OCI-M1 (cell line): ENCODE measurements around the gene ELAVL2.
A peak's percentile ranks its signal among the peaks of the same experiment; 100 is the strongest.

Experiments used
- DNase-seq: peaks from one replicate; lab custom pipeline; 2025; lab: John Stamatoyannopoulos, UW

Gene ELAVL2

GRCh38 chr9:23826120-23826629, at the start of gene ELAVL2:
Gene ELAVL2 (minus strand): TSS chr9:23826240. CDS start chr9:23762234, 64,006 bp downstream.
- no peak for DNase-seq

- DNase-seq, result no peak
Observed at GRCh38 chr9:23858234-23858633, 32.2 kb upstream of the ELAVL2 start.

DNA sequence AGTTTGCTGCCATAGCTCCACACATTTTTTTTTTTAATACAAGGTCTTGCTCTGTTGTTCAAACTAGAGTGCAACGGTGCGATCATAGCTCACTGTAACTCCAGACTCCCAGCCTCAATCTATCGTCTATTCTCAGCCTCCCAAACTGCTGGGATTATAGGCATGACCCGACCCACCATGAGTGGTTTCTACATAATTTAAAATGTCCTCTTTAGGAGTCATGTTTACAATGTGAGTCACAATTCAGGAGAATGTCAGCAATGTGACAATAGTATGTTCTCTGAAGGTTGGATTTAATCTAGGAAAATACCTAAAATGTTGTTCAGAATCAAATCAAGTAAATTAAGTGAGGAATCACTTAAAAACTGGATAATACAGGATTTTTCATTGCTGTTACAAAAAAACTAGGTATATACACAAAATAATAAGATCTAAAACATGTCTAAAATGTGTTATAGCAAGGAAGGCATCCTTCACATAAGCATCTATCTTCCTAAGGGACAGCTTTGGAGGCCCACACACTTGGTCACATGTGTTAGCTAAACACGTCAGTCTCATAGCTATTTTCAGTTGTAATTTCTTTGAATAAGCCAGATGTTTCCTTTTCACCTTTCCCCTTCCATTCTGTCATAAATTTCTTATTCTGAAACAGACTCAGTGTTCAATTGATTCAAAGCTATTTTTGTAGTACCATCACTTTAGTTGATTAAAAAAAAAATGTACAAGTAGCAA, 30.0 kb upstream of the ELAVL2 start:
- no peak for DNase-seq

DNA sequence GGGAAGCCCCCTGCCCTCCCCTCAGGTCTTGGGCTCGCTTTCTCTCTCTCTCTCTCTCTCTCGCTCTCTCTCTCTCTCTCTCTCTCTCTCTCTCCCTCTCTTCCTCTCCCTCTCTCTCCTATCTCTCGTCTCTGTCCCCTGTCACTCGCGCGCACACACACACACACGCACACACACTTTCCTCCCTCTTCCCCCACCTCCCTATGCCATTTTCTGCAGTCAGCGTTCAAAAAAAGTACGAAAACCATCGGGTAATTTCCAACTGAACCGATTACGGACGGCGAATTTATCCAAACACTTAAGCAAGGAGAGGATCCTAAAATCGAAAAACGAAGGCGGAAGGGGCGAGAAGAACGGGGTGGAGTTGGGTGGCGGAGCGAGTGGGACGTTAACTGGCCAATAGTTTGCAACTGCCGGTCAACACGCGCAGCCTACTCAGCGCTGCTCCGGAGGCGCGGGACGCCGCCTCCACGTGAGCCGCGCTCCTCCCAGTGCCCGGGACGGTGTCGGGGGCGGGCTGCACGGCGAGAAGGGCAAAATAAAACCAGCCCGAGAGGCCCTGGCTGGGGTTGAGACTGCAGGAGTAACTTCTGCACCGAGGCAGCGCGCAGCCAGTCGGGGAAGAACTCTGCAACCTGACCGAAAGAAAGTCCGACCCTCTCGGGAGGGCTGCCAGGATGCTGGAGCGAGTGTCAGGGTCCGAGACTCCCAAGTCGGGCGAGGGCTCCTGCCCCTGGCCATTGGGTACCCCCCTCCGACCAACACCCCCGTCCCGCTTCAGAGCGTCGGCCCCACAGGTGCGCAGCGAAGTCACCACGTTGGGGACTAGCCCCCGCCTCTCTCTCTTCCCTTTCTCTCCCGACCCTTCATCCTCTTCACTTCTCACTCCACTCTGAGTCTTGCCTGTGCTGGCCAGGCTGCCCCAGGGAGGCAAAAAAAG, 24.9 kb upstream of the ELAVL2 start:
- DNase-seq, result no peak

- no peak for DNase-seq
Observed at GRCh38 chr9:23850242-23850689, 24.2 kb upstream of the ELAVL2 start.

DNA sequence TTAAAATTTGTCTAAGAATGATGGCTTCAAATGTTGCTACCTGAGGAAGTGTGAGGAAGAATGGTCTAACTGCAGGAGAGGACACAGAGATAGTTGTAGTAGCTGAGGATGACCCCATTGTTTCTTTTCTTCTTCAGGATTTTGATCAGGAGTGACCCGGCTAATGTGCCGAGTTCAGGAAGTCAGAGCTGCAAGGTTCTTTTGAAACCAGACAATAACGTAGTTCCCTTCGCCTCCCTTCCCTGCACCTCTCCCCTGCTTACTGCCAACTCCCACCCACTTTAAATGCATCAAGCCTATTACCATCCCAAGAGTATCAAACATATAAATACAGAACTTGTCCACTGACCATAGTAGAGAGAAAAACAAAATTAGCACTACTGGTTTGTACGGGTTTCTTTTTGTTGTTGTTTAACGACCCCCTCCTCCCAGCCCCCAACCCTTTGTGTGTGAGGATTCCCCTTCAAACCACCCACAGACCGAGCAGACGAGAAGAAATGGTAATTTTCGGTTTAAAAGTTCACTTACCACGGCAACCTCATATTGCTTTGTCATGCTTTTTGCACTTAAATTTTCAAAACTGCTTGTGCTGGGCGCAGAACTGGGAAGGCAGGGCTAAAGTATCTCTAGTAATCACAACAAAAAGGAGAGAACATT, 23.5 kb upstream of the ELAVL2 start:
- peak; percentile 83 for DNase-seq

GRCh38 chr9:23842565-23843129, 16.6 kb upstream of the ELAVL2 start:
- peak; percentile 74 for DNase-seq

- DNase-seq, result no peak
Observed at GRCh38 chr9:23841304-23841703, 15.3 kb upstream of the ELAVL2 start.

- no peak for DNase-seq
Observed at GRCh38 chr9:23837038-23837437, 11.0 kb upstream of the ELAVL2 start.

- peak; percentile 96 for DNase-seq
Observed at GRCh38 chr9:23830929-23831730, 5.1 kb upstream of the ELAVL2 start.

GRCh38 chr9:23830476-23830805, 4.4 kb upstream of the ELAVL2 start:
- DNase-seq, result no peak

DNA sequence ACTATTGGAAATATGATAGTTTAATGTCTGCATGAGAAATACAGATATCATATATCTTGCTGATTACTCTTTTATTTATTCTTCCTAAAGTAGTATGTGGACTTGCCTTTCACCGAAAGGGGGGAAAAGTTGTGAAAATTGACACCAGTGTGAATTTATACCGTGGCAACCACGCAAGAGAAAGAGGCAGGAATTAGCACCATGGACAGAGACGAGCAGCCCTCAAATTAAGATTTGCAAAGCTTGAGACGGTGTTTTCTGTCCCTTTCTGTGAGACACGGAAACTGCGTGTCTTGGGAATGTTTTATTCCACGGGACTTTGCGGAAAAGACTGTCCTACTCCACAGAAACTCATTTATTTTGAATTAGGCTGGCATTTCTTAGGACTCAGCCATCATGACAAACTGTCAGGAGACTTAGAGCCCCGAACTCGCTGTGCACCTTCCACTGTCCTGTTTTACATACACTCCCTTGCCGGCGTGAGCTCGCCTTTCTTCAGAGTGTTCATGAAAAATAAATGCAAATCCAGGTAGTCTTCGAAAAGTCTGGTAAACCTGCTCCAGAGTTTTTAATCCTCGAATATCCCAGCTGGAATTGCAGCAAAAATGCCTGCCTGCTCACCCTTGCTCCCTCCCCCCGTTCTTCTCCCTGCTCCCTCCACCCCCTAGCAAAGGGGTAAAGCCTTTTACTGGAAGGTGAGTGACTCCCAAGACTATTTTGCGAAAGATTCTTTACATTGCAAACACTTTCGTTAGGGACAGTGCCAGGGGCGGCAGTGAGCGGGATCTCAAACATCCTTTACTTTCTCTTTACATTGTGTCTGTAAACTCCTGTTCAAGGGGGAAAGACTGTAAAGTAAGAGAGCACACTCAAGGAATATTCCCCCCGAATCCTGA, 3.8 kb upstream of the ELAVL2 start:
- peak; percentile 87 for DNase-seq

GRCh38 chr9:23825700-23826099, 340 bp downstream of the ELAVL2 start:
- DNase-seq, result no peak

GRCh38 chr9:23824830-23825591, 1.0 kb downstream of the ELAVL2 start:
- peak; percentile 68 for DNase-seq

GRCh38 chr9:23823986-23824829, 1.8 kb downstream of the ELAVL2 start:
- no peak for DNase-seq

- DNase-seq, result no peak
Observed at GRCh38 chr9:23823269-23823668, 2.8 kb downstream of the ELAVL2 start.

GRCh38 chr9:23822261-23823169, 3.5 kb downstream of the ELAVL2 start:
- no peak for DNase-seq
